Tibial artery (tissue), 4 donors: ENCODE results near the gene PPP1R16B.
"Not testable (repeated sequence)": the region's sequence is repeated elsewhere in the genome, so short reads cannot be mapped to it uniquely, and the experiment has no call there.

Experiments
- DNase-seq, 2 donors: peaks; one replicate each; pipeline ENCODE4 v3.0.0-alpha.2; 2019
- H3K27ac ChIP-seq, 2 donors: fragments of 200-600 bp; sonication (generic) in 1 of 2; 1 replicate in 1 of 2; 2 replicates in 1 of 2; pipeline ENCODE4 v1.5.1; 2018 to 2019; ENCODE audit warnings: mild to moderate bottlenecking in 1 of 2
- H3K27me3 ChIP-seq, 2 donors: fragments of 200-600 bp; sonication (generic) in 1 of 2; one replicate each; pipeline versions ENCODE4 v1.5.1 to v1.6.0; 2016 to 2019
- H3K36me3 ChIP-seq, 3 donors: fragments of 200-600 bp; sonication (generic) in 2 of 3; one replicate each; pipeline ENCODE4 v1.5.1; 2016 to 2019; ENCODE audit warnings: mild to moderate bottlenecking in 2 of 3
- H3K4me1 ChIP-seq, 4 donors: fragments of 200-600 bp; sonication (generic) in 2 of 4; 1 replicate in 3 of 4; 2 replicates in 1 of 4; pipeline ENCODE4 v1.5.1; 2016 to 2019
- H3K4me3 ChIP-seq, 2 donors: fragments of 200-600 bp; sonication (generic) in 1 of 2; 1 replicate in 1 of 2; 2 replicates in 1 of 2; pipeline ENCODE4 v1.5.1; 2018 to 2019; ENCODE audit warnings: mild to moderate bottlenecking in 2 of 2
- H3K9me3 ChIP-seq, 3 donors: fragments of 200-600 bp; sonication (generic) in 1 of 3; one replicate each; pipeline ENCODE4 v1.5.1; 2016 to 2019
- CTCF ChIP-seq, 2 experiments: fragments of 200-600 bp in 1 of 2; fragments of 450-650 bp in 1 of 2; IDR thresholded peaks; one replicate each; pipeline ENCODE4 v1.5.1; 2017 to 2019; ENCODE audit warnings: antibody characterized with exemption in 2 of 2, mild to moderate bottlenecking in 1 of 2, moderate library complexity in 1 of 2
- intact Hi-C: fragments of 100-400 bp; cut with DNase I; formaldehyde crosslinking; loops from one replicate; pipeline ENCODE4 v1.15.0; 2023; ENCODE audit warnings: low total_unique reads

PPP1R16B gene

GRCh38 chr20:38810926-38811630, 5.6 kb downstream of the PPP1R16B start:
- Histone ChIP-seq H3K9me3 (no peaks in the 10 kb centered on the region), H3K27me3 (peaks cover 0 to 34% of the 10 kb centered on the region in 2 donors), H3K27ac (no peak overlapping the region), H3K4me3 (no peak overlapping the region), H3K36me3 (no peaks in the 10 kb centered on the region), H3K4me1 (peaks cover under 1 to 13% (median 11%) of the 10 kb centered on the region in 4 donors)
- intact Hi-C loops: no loop called here
- no peak for TF ChIP-seq CTCF (IDR thresholded peaks at IDR 0.05)
- DNase-seq: no peak

- DNase-seq: no peak
- Histone ChIP-seq H3K4me3 (no peak overlapping the region), H3K27ac (no peak overlapping the region), H3K4me1 (peaks cover 0 to 6% (median 4%) of the 10 kb centered on the region in 4 donors), H3K36me3 (no peaks in the 10 kb centered on the region), H3K9me3 (no peaks in the 10 kb centered on the region), H3K27me3 (peaks cover 0 to 27% of the 10 kb centered on the region in 2 donors)
- intact Hi-C loops: no loop called here
- TF ChIP-seq CTCF (IDR thresholded peaks at IDR 0.05): no peak
Measured at GRCh38 chr20:38811769-38812168, 6.3 kb downstream of the PPP1R16B start.

GRCh38 chr20:38812182-38812581, 6.7 kb downstream of the PPP1R16B start:
- H3K9me3 ChIP-seq: no peaks in the 10 kb centered on the region
- DNase-seq: no peak
- peaks cover 0 to 2% (median under 1%) of the 10 kb centered on the region in 4 donors for H3K4me1 ChIP-seq
- H3K27me3 ChIP-seq: peaks cover 0 to 23% of the 10 kb centered on the region in 2 donors
- no peak overlapping the region for H3K4me3 ChIP-seq
- intact Hi-C loops: no loop called here
- H3K27ac ChIP-seq: no peak overlapping the region
- TF ChIP-seq CTCF (IDR thresholded peaks at IDR 0.05): no peak
- H3K36me3 ChIP-seq: no peaks in the 10 kb centered on the region

DNA sequence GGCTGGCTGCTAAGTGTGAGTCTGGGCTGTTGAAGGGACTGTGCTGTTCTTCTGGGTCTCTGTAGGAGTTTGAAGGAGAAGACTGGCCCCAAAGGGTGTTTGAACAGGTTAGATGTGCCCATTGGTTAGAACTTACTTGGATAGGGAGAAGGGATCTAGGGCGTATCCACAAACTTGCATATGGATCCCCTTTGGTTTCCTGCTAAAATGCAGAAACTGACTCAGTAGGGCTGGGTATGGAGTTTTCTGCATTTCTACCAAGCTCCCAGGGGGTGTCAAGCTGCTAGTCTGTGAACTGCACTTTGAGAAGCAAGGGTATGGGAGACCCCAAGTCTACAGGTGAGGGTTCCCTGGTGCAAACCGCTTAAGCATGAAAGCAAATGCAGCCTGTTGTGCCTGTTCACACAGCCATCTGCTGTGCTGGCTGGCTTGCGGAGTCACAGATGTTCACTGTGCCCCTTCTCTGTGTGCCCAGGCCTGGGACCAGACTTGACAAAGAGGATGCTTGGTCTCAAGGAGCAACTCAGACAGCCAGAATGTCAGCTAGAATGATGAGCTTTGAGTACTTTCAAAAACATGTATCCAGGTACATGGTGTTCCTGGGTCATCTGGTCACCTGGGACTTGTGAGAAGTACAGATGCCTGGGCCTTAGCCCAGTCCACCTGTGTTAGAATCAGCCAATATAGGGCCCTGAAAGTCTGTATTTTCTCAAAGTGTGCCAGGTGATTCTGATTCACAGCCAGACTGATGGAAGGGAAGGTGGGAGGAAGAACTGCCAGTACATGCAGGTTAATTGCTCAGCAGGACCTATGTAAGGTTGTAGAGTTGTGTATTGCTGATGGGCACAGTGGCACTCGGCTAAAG, 7.4 kb downstream of the PPP1R16B start:
- H3K27me3 ChIP-seq: peaks cover 0 to 16% of the 10 kb centered on the region in 2 donors
- no peak overlapping the region for H3K4me3 ChIP-seq
- no peaks in the 10 kb centered on the region for H3K4me1 ChIP-seq
- no peaks in the 10 kb centered on the region for H3K9me3 ChIP-seq
- no peak overlapping the region for H3K27ac ChIP-seq
- no peak for DNase-seq
- H3K36me3 ChIP-seq: no peaks in the 10 kb centered on the region
- no peak for TF ChIP-seq CTCF (IDR thresholded peaks at IDR 0.05)
- intact Hi-C loops: no loop called here

GRCh38 chr20:38813574-38813962, 8.1 kb downstream of the PPP1R16B start:
- H3K36me3 ChIP-seq, H3K27me3 ChIP-seq, H3K4me3 ChIP-seq, H3K4me1 ChIP-seq, H3K9me3 ChIP-seq, DNase-seq, H3K27ac ChIP-seq, intact Hi-C loops: not testable (repeated sequence)

DNA sequence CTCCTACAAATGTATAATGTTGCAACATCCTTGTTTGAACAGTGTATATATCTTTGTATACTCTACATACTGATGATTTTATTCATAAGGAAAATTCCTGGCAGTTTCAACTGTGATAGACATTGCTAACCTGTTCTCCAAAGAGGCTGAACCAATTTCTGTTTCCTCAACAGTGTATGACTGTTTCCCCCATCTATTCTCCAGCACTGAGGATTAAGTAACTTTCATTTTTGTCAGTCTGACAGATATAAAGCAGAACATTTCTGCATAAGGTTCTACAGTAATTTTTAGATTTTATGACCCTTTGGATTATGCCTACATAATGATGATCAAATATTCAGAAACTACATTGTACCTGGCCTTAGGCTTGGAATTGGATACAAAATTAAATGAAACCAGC, 9.9 kb downstream of the PPP1R16B start:
- Histone ChIP-seq H3K27ac (no peak overlapping the region), H3K4me1 (no peaks in the 10 kb centered on the region), H3K36me3 (no peaks in the 10 kb centered on the region), H3K27me3 (no peaks in the 10 kb centered on the region), H3K9me3 (no peaks in the 10 kb centered on the region), H3K4me3 (no peak overlapping the region)
- DNase-seq: no peak
- intact Hi-C loops: no loop called here
- no peak for TF ChIP-seq CTCF (IDR thresholded peaks at IDR 0.05)
